Upper lobe of left lung (tissue), 6 donors: Measurements from ENCODE around the gene DCUN1D3. TPM values are rescaled to one million over a fixed set of nuclear protein-coding genes. Genes with fewer than 3 reads are reported as not detected.

ENCODE experiments used
- ATAC-seq, 2 donors: fragments of 200-7000 bp; cut with Tn5 transposase; one replicate each; pipeline ENCODE4 v1.9.1; 2022; ENCODE audit warnings: mild to moderate bottlenecking in 2 of 2, moderate library complexity in 2 of 2; ENCODE audit not compliant: low FRiP score in 2 of 2
- DNase-seq, 2 donors: peaks; one replicate each; pipeline ENCODE4 v3.0.0-alpha.2; 2019 to 2020
- H3K27ac ChIP-seq, 4 donors: fragments of 200-600 bp; sonication (generic); one replicate each; pipeline ENCODE4 v1.5.1; 2016 to 2019
- H3K27me3 ChIP-seq, 4 donors: fragments of 200-600 bp; sonication (generic); one replicate each; pipeline ENCODE4 v1.5.1; 2017 to 2019
- H3K36me3 ChIP-seq, 4 donors: fragments of 200-600 bp; sonication (generic); one replicate each; pipeline ENCODE4 v1.5.1; 2016 to 2019
- H3K4me1 ChIP-seq, 4 donors: fragments of 200-600 bp; sonication (generic); one replicate each; pipeline ENCODE4 v1.5.1; 2018 to 2019
- H3K4me3 ChIP-seq, 4 donors: fragments of 200-600 bp; sonication (generic); one replicate each; pipeline ENCODE4 v1.5.1; 2017 to 2019; ENCODE audit warnings: mild to moderate bottlenecking in 2 of 4, moderate library complexity in 1 of 4
- H3K9me3 ChIP-seq, 4 donors: fragments of 200-600 bp; sonication (generic); one replicate each; pipeline ENCODE4 v1.5.1; 2018 to 2019
- EP300 ChIP-seq, 4 donors: sonication (generic); formaldehyde crosslinking; IDR thresholded peaks; one replicate each; pipeline ENCODE4 v1.5.1; 2017; ENCODE audit warnings: antibody characterized with exemption in 4 of 4, control low read depth in 2 of 4
- POLR2A ChIP-seq, 4 donors: fragments of 450-650 bp; IDR thresholded peaks; one replicate each; pipeline ENCODE4 v1.5.1; 2016 to 2017; ENCODE audit warnings: antibody characterized with exemption in 4 of 4, mild to moderate bottlenecking in 2 of 4
- POLR2AphosphoS5 ChIP-seq, 2 donors: sonication (generic); formaldehyde crosslinking; IDR thresholded peaks; one replicate each; pipeline ENCODE4 v1.5.1; 2017; ENCODE audit warnings: antibody characterized with exemption in 2 of 2
- WGBS, 2 donors: methylation state at CpG; one replicate each; pipeline ENCODE4 v1.1.5; 2017 to 2018; 5-methylcytosine and 5-hydroxymethylcytosine counted together
- total RNA-seq, 6 donors: library from RNA; depleted of rRNA in 4 of 6; stranded (reverse); fragments of >200 nt in 4 of 6; gene quantifications; one replicate each; pipeline versions ENCODE4 v1.1.0 to v1.2.1, GENCODE V29; 2016 to 2021
- TF ChIP-seq, protein P1 (sequence below), 6 experiments: fragments of 450-650 bp in 4 of 6; fragments of 200-600 bp in 2 of 6; sonication (generic) in 2 of 6; IDR thresholded peaks; one replicate each; pipeline ENCODE4 v1.5.1; 2016 to 2019; ENCODE audit warnings: antibody characterized with exemption in 6 of 6
- donor health status: DM: no; HTN: no; CAD: no; lungs with moderate emphysema.
- donor health status: DM: no; HTN: yes; CAD: no; lungs with severe emphysema.

Gene DCUN1D3
- total RNA-seq, 6 donors from 2014 or later: 7.2 to 33.0 (median 19.3) TPM

DNA sequence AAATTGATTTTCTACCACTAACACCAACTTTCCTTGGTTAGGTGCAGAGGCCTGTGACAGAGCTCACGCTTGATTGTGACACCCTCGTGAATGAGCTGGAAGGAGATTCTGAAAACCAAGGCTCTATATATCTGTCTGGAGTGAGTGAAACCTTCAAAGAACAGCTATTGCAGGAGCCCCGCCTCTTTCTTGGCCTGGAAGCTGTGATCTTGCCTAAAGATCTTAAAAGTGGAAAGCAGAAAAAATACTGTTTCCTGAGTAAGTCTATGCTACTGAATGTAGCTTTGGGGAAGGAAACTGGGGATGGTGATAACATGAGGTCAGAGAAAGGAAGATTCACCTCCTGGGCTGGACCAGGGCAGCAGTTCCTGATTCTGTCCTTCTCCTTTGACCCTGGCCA lies 55.6 kb downstream of the DCUN1D3 start:
- TF ChIP-seq EP300 (IDR thresholded peaks at IDR 0.05) (no peak), POLR2AphosphoS5 (IDR thresholded peaks at IDR 0.05) (no peak), POLR2A (IDR thresholded peaks at IDR 0.05) (no peak)
- TF ChIP-seq, protein P1, sequence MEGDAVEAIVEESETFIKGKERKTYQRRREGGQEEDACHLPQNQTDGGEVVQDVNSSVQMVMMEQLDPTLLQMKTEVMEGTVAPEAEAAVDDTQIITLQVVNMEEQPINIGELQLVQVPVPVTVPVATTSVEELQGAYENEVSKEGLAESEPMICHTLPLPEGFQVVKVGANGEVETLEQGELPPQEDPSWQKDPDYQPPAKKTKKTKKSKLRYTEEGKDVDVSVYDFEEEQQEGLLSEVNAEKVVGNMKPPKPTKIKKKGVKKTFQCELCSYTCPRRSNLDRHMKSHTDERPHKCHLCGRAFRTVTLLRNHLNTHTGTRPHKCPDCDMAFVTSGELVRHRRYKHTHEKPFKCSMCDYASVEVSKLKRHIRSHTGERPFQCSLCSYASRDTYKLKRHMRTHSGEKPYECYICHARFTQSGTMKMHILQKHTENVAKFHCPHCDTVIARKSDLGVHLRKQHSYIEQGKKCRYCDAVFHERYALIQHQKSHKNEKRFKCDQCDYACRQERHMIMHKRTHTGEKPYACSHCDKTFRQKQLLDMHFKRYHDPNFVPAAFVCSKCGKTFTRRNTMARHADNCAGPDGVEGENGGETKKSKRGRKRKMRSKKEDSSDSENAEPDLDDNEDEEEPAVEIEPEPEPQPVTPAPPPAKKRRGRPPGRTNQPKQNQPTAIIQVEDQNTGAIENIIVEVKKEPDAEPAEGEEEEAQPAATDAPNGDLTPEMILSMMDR (IDR thresholded peaks at IDR 0.05): no peak
- no peaks in the 10 kb centered on the region for H3K36me3 ChIP-seq
- H3K9me3 ChIP-seq: no peaks in the 10 kb centered on the region
- WGBS, 2 donors: 58 to 69% methylated on average over 3 of the region's 3 CpGs
- H3K27me3 ChIP-seq: no peaks in the 10 kb centered on the region
- no peak overlapping the region for H3K4me3 ChIP-seq
- H3K4me1 ChIP-seq: peaks cover 0 to 8% (median 2%) of the 10 kb centered on the region in 4 donors
- ATAC-seq (no peak), DNase-seq (no peak)
- H3K27ac ChIP-seq: no peak overlapping the region

DNA sequence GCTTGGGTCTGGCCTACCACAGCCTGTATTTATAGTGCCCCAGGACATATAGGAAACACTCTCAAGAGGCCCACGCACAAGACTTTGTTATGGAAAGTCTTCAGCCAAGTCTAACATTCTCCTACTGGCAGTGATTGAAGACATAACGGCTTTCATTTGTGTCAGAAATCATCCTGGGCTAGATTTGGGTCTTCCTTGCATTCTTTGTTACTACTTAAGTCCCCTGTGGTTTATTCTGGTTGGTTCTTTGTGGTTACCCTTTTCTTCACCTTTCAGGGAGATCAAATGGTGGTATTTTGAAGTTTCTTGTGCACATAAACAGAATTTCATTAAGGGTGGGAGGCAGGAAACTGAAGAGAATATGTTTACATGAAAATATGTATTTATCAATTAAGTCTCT lies 56.1 kb downstream of the DCUN1D3 start:
- H3K27ac ChIP-seq: no peak overlapping the region
- WGBS, 2 donors: 90 to 91% methylated on average over 2 of the region's 2 CpGs
- TF ChIP-seq POLR2AphosphoS5 (IDR thresholded peaks at IDR 0.05) (no peak), POLR2A (IDR thresholded peaks at IDR 0.05) (no peak), EP300 (IDR thresholded peaks at IDR 0.05) (no peak)
- TF ChIP-seq, protein P1 (IDR thresholded peaks at IDR 0.05): no peak
- H3K9me3 ChIP-seq: no peaks in the 10 kb centered on the region
- no peaks in the 10 kb centered on the region for H3K27me3 ChIP-seq
- ATAC-seq (no peak), DNase-seq (no peak)
- no peak overlapping the region for H3K4me3 ChIP-seq
- no peaks in the 10 kb centered on the region for H3K36me3 ChIP-seq
- peaks cover 0 to 5% (median 0%) of the 10 kb centered on the region in 4 donors for H3K4me1 ChIP-seq

DNA sequence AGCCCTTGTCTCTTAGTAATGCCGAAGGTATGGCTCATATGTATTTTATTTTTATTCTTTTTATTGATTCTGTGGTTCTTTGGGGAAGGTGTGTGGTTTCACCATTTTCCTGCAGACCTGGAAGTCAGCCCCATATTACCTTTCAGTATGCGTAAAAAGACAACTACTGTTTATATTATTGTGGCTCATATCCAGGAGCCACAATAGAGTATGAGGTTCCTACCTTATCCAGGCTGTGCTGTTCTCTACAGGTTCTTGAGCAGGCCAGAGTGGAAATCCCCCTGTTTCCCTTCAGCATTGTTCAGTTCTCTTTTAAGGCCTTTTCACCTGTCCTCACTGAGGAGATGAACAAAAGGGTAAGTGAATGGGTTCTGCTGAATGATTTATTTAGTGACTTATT lies 60.7 kb downstream of the DCUN1D3 start:
- H3K36me3 ChIP-seq: no peaks in the 10 kb centered on the region
- ATAC-seq (no peak), DNase-seq (no peak)
- H3K27me3 ChIP-seq: no peaks in the 10 kb centered on the region
- no peak overlapping the region for H3K4me3 ChIP-seq
- H3K9me3 ChIP-seq: no peaks in the 10 kb centered on the region
- TF ChIP-seq EP300 (IDR thresholded peaks at IDR 0.05) (no peak), POLR2AphosphoS5 (IDR thresholded peaks at IDR 0.05) (no peak), POLR2A (IDR thresholded peaks at IDR 0.05) (no peak)
- TF ChIP-seq, protein P1 (IDR thresholded peaks at IDR 0.05): no peak
- WGBS, 2 donors: 84 to 92% methylated on average over 2 of the region's 2 CpGs
- H3K4me1 ChIP-seq: no peaks in the 10 kb centered on the region
- H3K27ac ChIP-seq: no peak overlapping the region

DNA sequence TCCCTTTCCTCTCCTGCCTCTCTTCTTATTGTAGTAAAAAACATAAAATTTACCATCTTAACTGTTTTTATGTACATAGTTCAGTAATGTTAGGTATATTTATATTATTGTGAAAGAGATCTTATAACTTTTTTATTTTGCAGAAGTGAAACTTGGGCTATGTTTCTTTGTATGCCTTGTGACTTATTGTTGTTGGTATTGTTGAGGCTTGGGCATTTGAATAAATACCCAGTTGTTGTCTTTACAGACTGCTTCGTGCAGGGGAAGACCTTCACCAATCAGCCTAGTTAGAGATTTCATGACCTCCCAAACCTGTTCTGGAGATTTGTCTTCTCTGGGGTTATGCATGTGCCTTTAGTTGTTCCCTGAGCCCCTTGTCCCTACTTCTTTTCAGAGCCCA lies 61.9 kb downstream of the DCUN1D3 start:
- Histone ChIP-seq H3K9me3 (no peaks in the 10 kb centered on the region), H3K27ac (no peak overlapping the region), H3K27me3 (no peaks in the 10 kb centered on the region), H3K4me1 (no peaks in the 10 kb centered on the region), H3K36me3 (no peaks in the 10 kb centered on the region), H3K4me3 (no peak overlapping the region)
- ATAC-seq: no peak
- TF ChIP-seq, protein P1 (IDR thresholded peaks at IDR 0.05): no peak
- no peak for TF ChIP-seq POLR2A (IDR thresholded peaks at IDR 0.05)
- no peak for TF ChIP-seq EP300 (IDR thresholded peaks at IDR 0.05)
- TF ChIP-seq POLR2AphosphoS5 (IDR thresholded peaks at IDR 0.05): no peak
- DNase-seq: no peak
- 72 to 94% methylated on average over 1 of the region's 1 CpG for WGBS, 2 donors

DNA sequence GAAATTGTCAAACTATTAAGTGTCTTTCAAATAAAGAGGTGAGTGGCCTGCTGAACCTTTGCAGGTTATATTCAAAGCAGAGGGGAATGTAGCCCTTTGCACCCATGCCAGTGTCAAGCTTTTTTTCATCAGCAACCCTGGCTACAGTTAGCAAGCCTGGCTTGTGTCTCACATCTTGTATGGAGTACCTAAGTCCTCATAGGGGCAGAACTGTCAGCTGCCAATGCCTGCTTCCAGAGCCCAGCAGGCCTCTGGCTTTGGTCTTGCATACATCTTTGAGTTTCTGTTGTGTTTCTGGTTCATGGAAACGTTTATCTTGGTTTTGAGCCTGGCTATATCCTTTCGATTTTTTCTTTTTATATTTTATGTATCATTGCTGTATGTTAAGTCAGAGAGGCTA lies 67.1 kb downstream of the DCUN1D3 start:
- whole genome bisulfite sequencing, 2 donors: 87 to 89% methylated on average over 2 of the region's 2 CpGs
- no peak for TF ChIP-seq EP300 (IDR thresholded peaks at IDR 0.05)
- no peaks in the 10 kb centered on the region for H3K27me3 ChIP-seq
- no peak for ATAC-seq
- H3K27ac ChIP-seq: no peak overlapping the region
- H3K36me3 ChIP-seq: no peaks in the 10 kb centered on the region
- DNase-seq: no peak
- H3K4me3 ChIP-seq: no peak overlapping the region
- H3K4me1 ChIP-seq: no peaks in the 10 kb centered on the region
- no peaks in the 10 kb centered on the region for H3K9me3 ChIP-seq
